Activated CD8-positive, alpha-beta memory T cell treated with anti-CD3 and anti-CD28 coated beads for 1 hour (primary cell): Measurements from ENCODE around the gene MAGI2.

Experiments used
- DNase-seq, 2 donors: peaks; one replicate each; pipeline ENCODE4 v3.0.0-alpha.2; 2020; ENCODE audit warnings: low read depth in 1 of 2; ENCODE audit errors: extremely low read depth in 1 of 2

Gene MAGI2

DNA sequence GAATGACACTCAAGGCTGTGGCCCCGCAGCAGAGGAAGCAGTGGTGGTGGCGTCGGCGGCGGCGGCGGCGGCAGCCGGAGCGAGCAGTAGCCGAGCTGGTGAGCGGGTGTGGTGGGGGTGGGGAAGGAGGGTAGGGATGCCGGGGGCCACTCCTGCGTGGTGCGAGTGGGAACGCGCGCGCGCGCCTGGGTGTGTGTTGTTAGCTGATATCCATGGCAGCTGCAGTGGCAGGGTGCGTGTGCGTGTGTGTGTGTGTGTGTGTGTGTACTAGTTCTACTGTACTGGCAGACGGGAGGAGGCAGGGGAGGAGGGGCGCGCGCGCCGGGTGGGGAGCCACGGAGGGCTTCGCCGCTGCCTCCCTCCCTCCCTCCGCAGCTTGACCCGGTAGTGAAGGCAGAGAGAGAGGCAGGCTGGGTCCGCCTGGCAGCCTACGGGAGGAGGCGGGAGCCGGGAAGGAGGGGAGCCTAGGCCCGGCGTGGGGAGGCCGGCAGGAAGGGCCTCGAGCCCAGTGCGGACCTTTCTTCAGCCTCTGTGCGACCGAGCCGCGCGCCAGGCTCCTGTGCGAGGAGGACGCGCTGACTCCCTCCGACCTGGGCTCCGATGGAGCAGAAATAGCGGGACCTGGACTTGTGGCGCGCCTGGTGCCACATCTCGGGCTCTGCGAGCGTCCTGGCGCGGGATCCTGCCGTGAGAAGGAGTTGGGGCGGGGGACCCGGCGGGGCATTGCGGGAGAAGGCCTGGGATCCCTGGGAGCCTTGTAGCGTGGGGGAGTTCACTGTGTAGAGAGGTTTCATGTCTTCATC, at the start of gene MAGI2:
Gene MAGI2 (minus strand): TSS at position 110 of the 803 bp plus-strand sequence. CDS start 347 bp downstream, outside the sequence.
- no peak for DNase-seq

- no peak for DNase-seq
These were observed 48.7 kb upstream of the MAGI2 start for GRCh38 chr7:79502151-79502550.

DNA sequence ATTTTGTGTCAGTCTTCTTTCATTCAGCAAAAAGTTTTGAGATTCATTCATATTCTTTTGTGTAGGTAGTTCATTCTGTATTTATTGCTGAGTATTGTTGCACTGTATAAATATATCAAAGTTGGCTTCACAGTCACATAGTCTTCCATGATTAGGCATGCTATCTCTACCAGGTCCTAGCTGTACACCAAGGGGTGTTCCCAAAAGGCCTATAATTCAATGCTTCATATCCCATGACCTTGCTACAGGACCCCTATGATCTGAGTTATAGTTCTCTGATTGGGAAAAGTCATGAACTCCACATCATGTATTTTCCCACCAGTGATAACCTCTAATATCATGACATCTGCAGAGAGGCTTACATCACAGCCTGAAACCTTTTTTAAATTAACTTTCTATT, 47.3 kb upstream of the MAGI2 start:
- DNase-seq, result no peak

GRCh38 chr7:79497728-79498127, 44.3 kb upstream of the MAGI2 start:
- no peak for DNase-seq

DNA sequence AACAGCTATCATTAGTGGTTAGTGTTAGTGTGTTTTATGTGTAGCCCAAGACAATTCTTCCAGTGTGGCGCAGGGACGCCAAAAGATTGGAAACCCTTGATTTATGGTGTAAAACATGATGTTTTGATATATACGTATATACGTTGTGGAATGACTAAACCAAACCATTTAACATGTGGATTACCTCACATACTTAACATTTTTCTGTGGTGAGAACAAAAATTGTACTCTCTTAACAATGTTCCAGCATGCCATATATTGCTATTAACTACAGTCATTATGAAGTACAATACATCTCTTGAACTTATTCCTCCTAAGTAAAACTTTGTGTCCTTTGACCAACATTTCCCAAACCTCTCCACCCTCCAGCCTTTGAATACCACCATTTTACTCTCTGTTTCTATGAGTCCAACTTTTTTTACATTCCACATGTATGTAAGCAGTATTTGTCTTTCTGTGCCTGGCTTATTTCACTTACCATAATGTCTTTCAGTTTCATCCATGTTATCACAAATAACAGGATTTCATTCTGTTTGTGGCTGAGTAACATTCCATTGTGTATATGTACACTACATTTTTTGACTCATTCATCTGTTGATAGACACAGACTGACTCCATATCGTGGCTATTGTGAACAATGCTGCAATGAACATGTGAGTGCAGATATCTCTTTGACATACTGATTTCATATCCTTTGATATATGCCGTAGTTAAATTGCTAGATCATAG, 42.2 kb upstream of the MAGI2 start:
- DNase-seq, result no peak

GRCh38 chr7:79494046-79494445, 40.6 kb upstream of the MAGI2 start:
- no peak for DNase-seq

DNA sequence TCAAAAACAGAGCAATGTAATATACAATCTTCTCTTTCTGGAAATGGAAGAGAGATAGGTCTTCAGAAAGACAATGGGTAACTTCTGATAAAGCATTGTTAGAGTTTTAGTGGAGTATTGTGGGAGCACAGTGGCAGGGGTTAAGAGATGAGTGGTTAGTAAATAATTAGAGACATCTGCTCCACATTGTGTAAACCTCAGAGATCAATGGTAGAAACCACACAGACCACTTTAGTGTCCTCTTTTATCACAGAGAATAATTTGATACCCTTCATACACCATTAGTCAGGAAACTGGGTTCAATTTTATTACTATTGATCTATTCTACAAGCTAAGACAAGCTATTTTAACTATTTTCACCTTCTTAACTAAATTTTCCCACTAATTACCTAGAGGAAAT, 35.9 kb upstream of the MAGI2 start:
- no peak for DNase-seq

DNA sequence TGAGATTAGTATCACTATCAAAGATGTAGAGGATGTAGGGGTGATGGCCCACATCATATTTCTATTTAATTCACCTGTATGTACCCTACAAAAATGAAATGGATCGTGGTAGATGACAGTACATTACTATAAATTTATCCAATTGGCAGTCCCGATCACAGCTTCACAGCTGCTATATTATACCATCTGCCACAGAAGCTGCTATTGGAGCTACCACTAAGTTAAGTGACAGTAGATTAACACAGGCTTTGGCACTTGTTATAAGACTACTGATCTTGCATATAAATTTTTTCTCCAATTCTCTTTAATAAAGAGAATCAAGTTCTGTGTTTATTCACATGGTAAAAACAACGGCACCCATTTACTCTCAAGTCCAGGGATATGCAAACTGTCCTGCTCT, 24.9 kb upstream of the MAGI2 start:
- DNase-seq, result no peak

- no peak for DNase-seq
These were observed 22.0 kb upstream of the MAGI2 start for GRCh38 chr7:79475455-79475854.

- DNase-seq, result no peak
These were observed 18.2 kb upstream of the MAGI2 start for GRCh38 chr7:79471699-79472098.

DNA sequence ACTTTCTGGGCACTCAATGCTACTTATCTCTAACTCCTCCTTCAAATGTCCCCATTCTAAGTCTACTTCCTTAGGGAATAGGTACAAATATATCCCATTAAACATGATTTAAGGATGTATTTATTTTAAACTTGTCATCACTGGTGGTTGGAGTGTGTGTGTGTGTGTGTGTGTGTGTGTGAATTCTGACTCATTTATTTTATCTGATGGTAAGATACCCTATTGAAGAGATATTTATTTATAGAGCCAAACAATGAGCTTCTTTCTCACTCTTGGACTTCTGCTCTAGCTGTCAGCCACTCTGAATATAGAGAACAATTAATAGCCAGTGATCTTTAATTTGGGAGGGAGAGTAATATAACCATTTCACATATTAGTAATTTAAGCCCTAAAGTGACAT, 17.8 kb upstream of the MAGI2 start:
- DNase-seq, result no peak

DNA sequence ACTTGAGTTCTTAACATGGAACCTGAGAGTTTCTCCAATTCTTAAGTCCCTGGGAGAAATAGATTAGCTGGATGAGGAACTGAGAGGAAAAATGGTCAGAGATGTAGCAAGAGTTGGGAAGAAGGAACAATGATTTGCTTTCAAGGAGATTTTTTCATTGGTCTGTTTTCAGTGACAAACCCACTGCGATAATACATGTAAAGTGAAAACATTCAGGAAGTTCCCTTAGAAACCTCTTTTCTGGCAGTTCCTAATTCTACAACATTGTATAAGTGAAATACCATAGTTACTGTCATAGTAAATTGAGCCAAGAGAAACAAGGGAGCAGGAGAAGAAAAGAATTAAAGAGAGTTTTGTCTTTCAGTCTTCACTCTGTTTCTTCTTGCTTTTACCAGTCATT, 12.1 kb upstream of the MAGI2 start:
- DNase-seq, result no peak

DNA sequence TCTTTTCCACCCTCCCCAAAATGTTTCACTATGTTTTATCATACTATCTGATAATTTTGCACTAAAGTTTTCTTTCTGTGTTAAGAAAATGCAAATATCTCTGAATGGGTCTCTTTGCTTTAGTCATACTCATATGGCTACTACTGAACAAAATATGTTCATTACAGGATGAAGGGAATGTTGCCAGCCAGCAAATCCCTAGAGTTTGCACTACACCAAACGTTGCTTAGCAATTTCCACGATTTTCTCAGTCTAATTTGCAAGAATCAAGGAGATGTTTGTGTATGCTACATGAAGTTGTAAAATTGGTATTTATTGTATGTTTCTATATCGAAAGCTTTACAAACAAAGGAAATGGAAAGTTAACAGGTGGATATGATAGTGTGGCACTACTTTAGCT, 10.6 kb upstream of the MAGI2 start:
- no peak for DNase-seq

DNA sequence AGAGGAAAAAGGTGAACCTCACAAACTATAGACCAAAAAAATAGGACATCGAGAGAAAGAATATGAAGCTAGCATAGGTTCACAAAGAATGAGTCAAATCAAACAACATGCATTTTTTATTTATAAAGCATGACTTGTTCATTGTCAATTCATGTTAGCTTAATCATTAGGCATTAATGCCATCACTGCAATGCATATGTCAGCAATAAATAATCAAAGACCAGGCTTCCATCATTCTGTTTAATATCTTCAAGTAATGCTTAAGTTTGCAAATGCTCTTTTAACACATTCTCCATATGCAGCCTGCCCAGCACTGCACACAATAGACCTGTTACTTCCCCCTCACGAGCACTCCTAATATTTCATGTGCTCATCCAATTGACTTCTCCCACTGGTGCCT, 8.9 kb upstream of the MAGI2 start:
- no peak for DNase-seq

GRCh38 chr7:79461660-79462059, 8.2 kb upstream of the MAGI2 start:
- no peak for DNase-seq

DNA sequence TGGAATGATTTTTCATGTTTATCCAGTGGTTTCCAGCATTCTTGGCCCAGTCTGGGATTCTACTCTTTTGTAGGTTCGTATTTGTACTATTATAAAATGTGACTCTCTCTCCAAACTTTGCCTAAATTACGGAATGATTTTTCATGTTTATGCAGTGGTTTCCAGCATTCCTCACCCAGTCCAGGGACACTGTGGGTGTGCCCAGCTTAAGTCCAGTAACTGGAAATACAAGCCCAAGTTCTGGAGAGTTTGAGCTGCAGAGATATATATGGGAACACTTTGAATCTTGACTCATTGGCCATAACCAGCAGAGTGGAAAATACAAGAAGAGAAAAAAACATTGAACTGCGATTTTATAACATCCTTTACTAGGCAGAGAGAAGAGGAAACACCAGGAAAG, 5.9 kb upstream of the MAGI2 start:
- no peak for DNase-seq

- no peak for DNase-seq
These were observed 5.3 kb upstream of the MAGI2 start for GRCh38 chr7:79458796-79459195.

DNA sequence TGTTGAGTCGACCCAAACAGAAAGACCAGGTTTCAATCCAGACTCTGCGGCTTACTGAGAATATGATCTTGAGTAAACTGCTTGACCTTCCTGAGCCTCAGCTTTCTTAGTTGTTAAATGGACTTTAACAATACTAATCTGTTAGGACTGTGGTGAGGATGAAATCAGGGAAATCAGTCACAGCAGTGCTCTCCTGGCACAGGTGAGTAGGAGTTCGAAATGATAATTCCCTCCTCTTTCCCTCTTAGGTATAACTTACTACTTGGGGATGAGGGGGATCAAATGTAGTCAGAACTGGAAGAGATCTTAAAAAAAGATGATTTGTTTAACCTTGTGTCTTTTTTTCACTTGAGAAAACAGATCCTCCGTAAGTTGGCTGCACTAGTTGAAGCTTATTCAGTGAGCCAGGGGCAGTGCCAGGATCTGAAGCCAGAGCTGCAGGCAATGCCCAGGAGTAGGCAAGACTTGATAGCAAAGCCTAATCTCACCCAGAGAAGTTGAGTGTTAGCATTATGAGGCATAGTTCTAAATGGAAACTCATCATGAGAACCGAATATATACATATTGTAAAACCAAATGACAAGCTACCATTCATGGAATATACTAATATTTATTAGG, 1.8 kb upstream of the MAGI2 start:
- no peak for DNase-seq

GRCh38 chr7:79454361-79454960, 994 bp upstream of the MAGI2 start:
- DNase-seq, result no peak

GRCh38 chr7:79453266-79453557, 255 bp downstream of the MAGI2 start:
- DNase-seq, result no peak

DNA sequence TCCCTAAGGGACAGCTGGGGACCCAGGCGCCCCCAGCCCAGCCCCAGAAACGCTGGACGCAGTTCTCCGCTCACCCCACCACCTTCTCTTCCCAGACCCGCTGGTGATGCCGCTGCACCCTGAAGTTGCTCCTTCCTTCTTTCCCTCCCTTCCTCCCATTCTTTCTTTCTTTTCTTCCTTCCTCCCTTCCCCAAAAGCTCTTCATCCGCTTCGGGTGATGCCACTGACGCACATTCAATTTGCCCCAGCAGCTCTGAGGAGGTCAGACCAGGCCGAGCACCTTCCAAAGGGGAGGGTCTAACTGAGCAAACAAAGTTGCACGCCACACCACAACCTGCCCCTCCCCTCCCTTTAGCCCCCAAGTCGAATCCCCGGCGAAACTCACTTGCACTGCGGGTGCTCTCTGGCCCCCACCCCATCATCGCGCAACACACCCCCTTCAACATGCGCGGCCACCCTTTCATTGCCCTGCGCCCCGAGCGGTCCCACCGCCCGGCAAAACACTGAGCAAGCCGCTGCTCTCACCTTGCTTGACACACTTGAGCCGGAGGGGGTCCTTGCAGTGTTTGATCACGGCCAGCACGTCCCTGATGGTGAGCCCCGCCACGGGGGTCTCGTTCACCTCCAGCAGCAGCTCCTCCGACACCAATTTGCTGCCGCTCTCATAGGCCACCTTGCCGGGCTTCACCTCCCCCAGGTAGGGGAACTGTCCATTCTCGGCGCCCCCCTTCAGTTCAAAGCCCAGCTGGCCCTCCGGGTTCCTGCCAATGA, 787 bp downstream of the MAGI2 start:
- DNase-seq, result no peak
